GM23248 (cell line): ENCODE results near the gene PRKAG1. TPM values are rescaled to one million over a fixed set of nuclear protein-coding genes. Genes with fewer than 3 reads are reported as not detected.

Source experiments
- DNase-seq: peaks from one replicate; pipeline ENCODE4 v3.0.0-alpha.2; 2015
- H2AFZ ChIP-seq: fragments of 200-600 bp; sonication (generic); 2 replicates; pipeline ENCODE4 v1.6.1; 2016; ENCODE audit warnings: antibody characterized with exemption
- H3F3A ChIP-seq: fragments of 200-600 bp; sonication (generic); 2 replicates; pipeline ENCODE4 v1.6.1; 2016; ENCODE audit warnings: mild to moderate bottlenecking, antibody characterized with exemption, mixed run types; ENCODE audit not compliant: insufficient read depth
- H3K27ac ChIP-seq: fragments of 200-600 bp; sonication (generic); 2 replicates; pipeline ENCODE4 v1.5.1; 2016; ENCODE audit warnings: mild to moderate bottlenecking
- H3K27me3 ChIP-seq: fragments of 200-600 bp; sonication (generic); replicated peaks from 2 replicates; pipeline ENCODE4 v1.6.1; 2016; ENCODE audit warnings: mild to moderate bottlenecking; ENCODE audit not compliant: insufficient read depth
- H3K36me3 ChIP-seq: fragments of 200-600 bp; sonication (generic); 2 replicates; pipeline ENCODE4 v1.6.1; 2016; ENCODE audit warnings: low read depth, mild to moderate bottlenecking
- H3K4me1 ChIP-seq: fragments of 200-600 bp; sonication (generic); 2 replicates; pipeline ENCODE4 v1.6.1; 2016; ENCODE audit warnings: mild to moderate bottlenecking; ENCODE audit not compliant: insufficient read depth
- H3K4me2 ChIP-seq: fragments of 200-600 bp; sonication (generic); one replicate; pipeline ENCODE4 v1.6.1; 2016; ENCODE audit warnings: mild to moderate bottlenecking; ENCODE audit not compliant: unreplicated experiment
- H3K4me3 ChIP-seq: fragments of 200-600 bp; sonication (generic); 2 replicates; pipeline ENCODE4 v1.5.1; 2016; ENCODE audit warnings: mild to moderate bottlenecking
- H3K79me2 ChIP-seq: fragments of 200-600 bp; sonication (generic); 2 replicates; pipeline ENCODE4 v1.6.1; 2016; ENCODE audit warnings: mild to moderate bottlenecking; ENCODE audit not compliant: insufficient read depth
- H3K9ac ChIP-seq: fragments of 200-600 bp; sonication (generic); 2 replicates; pipeline ENCODE4 v1.6.1; 2016; ENCODE audit warnings: mild to moderate bottlenecking
- H3K9me2 ChIP-seq: fragments of 200-600 bp; sonication (generic); 2 replicates; pipeline ENCODE4 v1.6.1; 2016; ENCODE audit warnings: mixed run types, mild to moderate bottlenecking, moderate library complexity; ENCODE audit not compliant: insufficient read depth
- H3K9me3 ChIP-seq: fragments of 200-600 bp; sonication (generic); one replicate; pipeline ENCODE4 v1.6.1; 2017; ENCODE audit warnings: low read depth
- H4K20me1 ChIP-seq: fragments of 200-600 bp; sonication (generic); 2 replicates; pipeline ENCODE4 v1.6.0; 2016; ENCODE audit not compliant: insufficient read depth
- EZH2 ChIP-seq: fragments of 200-600 bp; sonication (generic); IDR thresholded peaks from 2 replicates; pipeline ENCODE4 v1.6.1; 2018; ENCODE audit warnings: antibody characterized with exemption, mild to moderate bottlenecking; ENCODE audit not compliant: insufficient read depth, poor library complexity, severe bottlenecking
- EZH2phosphoT487 ChIP-seq: fragments of 200-600 bp; sonication (generic); IDR thresholded peaks from 2 replicates; pipeline ENCODE4 v1.6.1; 2018; ENCODE audit warnings: antibody characterized with exemption, moderate library complexity, mild to moderate bottlenecking, low read depth; ENCODE audit not compliant: insufficient read depth
- WGBS, 2 experiments: methylation state at CpG; one replicate each; pipeline ENCODE4 v1.1.6; 2015 to 2017; ENCODE audit warnings: low lambda C conversion rate in 2 of 2, low coverage in 1 of 2; ENCODE audit errors: missing lambda C conversion rate in 2 of 2; 5-methylcytosine and 5-hydroxymethylcytosine counted together
- in situ Hi-C: fragments of 300-500 bp; cut with MboI; formaldehyde crosslinking; loops from 2 replicates; pipeline ENCODE4 v1.15.0; 2020
- polyA plus RNA-seq: library from polyadenylated mRNA; unstranded; fragments of >200 nt; fragmentation: Nextera tagmentation; extraction: Ambion mirVana; gene quantifications from 2 replicates; pipeline ENCODE4 v1.2.1, GENCODE V29; 2016
- total RNA-seq: library from RNA; depleted of rRNA; stranded (reverse); fragments of >200 nt; shearing (Covaris generic); gene quantifications from 2 replicates; pipeline ENCODE4 v1.2.3, GENCODE V29; 2014

PRKAG1 gene
- total and polyA plus RNA-seq, 2 experiments from 2014 or later = 62.5 to 91.3 TPM

GRCh38 chr12:49038291-49038955 is 19.8 kb upstream of the PRKAG1 start:
- no peaks in the 10 kb centered on the region for H3K27me3 ChIP-seq
- H3K9ac ChIP-seq = no peak overlapping the region
- H4K20me1 ChIP-seq = no peaks in the 10 kb centered on the region
- H2AFZ ChIP-seq = no peak overlapping the region
- no peaks in the 10 kb centered on the region for H3K9me3 ChIP-seq
- in situ Hi-C loops = no loop called here
- H3K9me2 ChIP-seq = no peaks in the 10 kb centered on the region
- peaks cover 14% of the 10 kb centered on the region; the same call in 1 of the 2 replicates for H3K36me3 ChIP-seq
- TF ChIP-seq EZH2 (no peak), EZH2phosphoT487 (no peak)
- no peak overlapping the region for H3K27ac ChIP-seq
- H3K4me3 ChIP-seq = no peak overlapping the region
- DNase-seq = no peak
- no peaks in the 10 kb centered on the region for H3F3A ChIP-seq
- no peak overlapping the region for H3K4me2 ChIP-seq
- peaks cover 11% of the 10 kb centered on the region for H3K79me2 ChIP-seq
- no peaks in the 10 kb centered on the region for H3K4me1 ChIP-seq
- WGBS, 2 experiments = 85 to 90% methylated on average over 20 of the region's 20 CpGs

GRCh38 chr12:49037947-49038237 is 19.3 kb upstream of the PRKAG1 start:
- Histone ChIP-seq H3K9ac (no peak overlapping the region), H3K27ac (no peak overlapping the region), H3K79me2 (peaks cover 11% of the 10 kb centered on the region), H3K4me2 (no peak overlapping the region), H4K20me1 (no peaks in the 10 kb centered on the region), H3K4me1 (no peaks in the 10 kb centered on the region), H3K9me3 (no peaks in the 10 kb centered on the region), H2AFZ (no peak overlapping the region), H3K9me2 (no peaks in the 10 kb centered on the region), H3K4me3 (no peak overlapping the region), H3F3A (no peaks in the 10 kb centered on the region), H3K36me3 (peaks cover 9% of the 10 kb centered on the region; the same call in 1 of the 2 replicates), H3K27me3 (no peaks in the 10 kb centered on the region)
- DNase-seq = no peak
- TF ChIP-seq EZH2 (no peak), EZH2phosphoT487 (no peak)
- in situ Hi-C loops = no loop called here
- 97 to 98% methylated on average over 7 of the region's 7 CpGs for WGBS, 2 experiments

- H3K36me3 ChIP-seq = peaks cover 5% of the 10 kb centered on the region; the same call in 1 of the 2 replicates
- peaks cover 11% of the 10 kb centered on the region for H3K79me2 ChIP-seq
- no peak overlapping the region for H2AFZ ChIP-seq
- H4K20me1 ChIP-seq = no peaks in the 10 kb centered on the region
- no peak for DNase-seq
- no peak for TF ChIP-seq EZH2phosphoT487
- H3K9me2 ChIP-seq = no peaks in the 10 kb centered on the region
- H3K4me3 ChIP-seq = no peak overlapping the region
- WGBS, 2 experiments = 86 to 92% methylated on average over 9 of the region's 9 CpGs
- H3K4me2 ChIP-seq = no peak overlapping the region
- no peaks in the 10 kb centered on the region for H3K9me3 ChIP-seq
- in situ Hi-C loops = no loop called here
- H3K4me1 ChIP-seq = no peaks in the 10 kb centered on the region
- no peaks in the 10 kb centered on the region for H3F3A ChIP-seq
- H3K9ac ChIP-seq = no peak overlapping the region
- no peaks in the 10 kb centered on the region for H3K27me3 ChIP-seq
- H3K27ac ChIP-seq = no peak overlapping the region
Observed at GRCh38 chr12:49037111-49037946, 18.8 kb upstream of the PRKAG1 start.

- 75 to 83% methylated on average over 4 of the region's 4 CpGs for WGBS, 2 experiments
- H4K20me1 ChIP-seq = no peaks in the 10 kb centered on the region
- DNase-seq = no peak
- H3K9ac ChIP-seq = no peak overlapping the region
- peaks cover 11% of the 10 kb centered on the region for H3K79me2 ChIP-seq
- H2AFZ ChIP-seq = no peak overlapping the region
- TF ChIP-seq EZH2phosphoT487 = no peak
- no peak for TF ChIP-seq EZH2
- in situ Hi-C loops = no loop called here
- no peaks in the 10 kb centered on the region for H3F3A ChIP-seq
- H3K4me3 ChIP-seq = no peak overlapping the region
- H3K36me3 ChIP-seq = peaks cover 9% of the 10 kb centered on the region
- no peak overlapping the region for H3K27ac ChIP-seq
- no peaks in the 10 kb centered on the region for H3K9me2 ChIP-seq
- no peak overlapping the region for H3K4me2 ChIP-seq
- H3K27me3 ChIP-seq = no peaks in the 10 kb centered on the region
- no peaks in the 10 kb centered on the region for H3K9me3 ChIP-seq
- H3K4me1 ChIP-seq = no peaks in the 10 kb centered on the region
Observed at GRCh38 chr12:49036029-49036428, 17.5 kb upstream of the PRKAG1 start.

GRCh38 chr12:49034286-49034622 is 15.7 kb upstream of the PRKAG1 start:
- H3K9ac ChIP-seq = no peak overlapping the region
- no peaks in the 10 kb centered on the region for H3K9me3 ChIP-seq
- no peak overlapping the region for H2AFZ ChIP-seq
- TF ChIP-seq EZH2 (no peak), EZH2phosphoT487 (no peak)
- peaks cover 18% of the 10 kb centered on the region for H3K79me2 ChIP-seq
- H3K4me1 ChIP-seq = no peaks in the 10 kb centered on the region
- H3F3A ChIP-seq = no peaks in the 10 kb centered on the region
- 78 to 80% methylated on average over 4 of the region's 4 CpGs for WGBS, 2 experiments
- no peaks in the 10 kb centered on the region for H4K20me1 ChIP-seq
- no peak overlapping the region for H3K27ac ChIP-seq
- no peaks in the 10 kb centered on the region for H3K27me3 ChIP-seq
- H3K4me3 ChIP-seq = no peak overlapping the region
- H3K9me2 ChIP-seq = no peaks in the 10 kb centered on the region
- in situ Hi-C loops = no loop called here
- H3K36me3 ChIP-seq = peaks cover 15% of the 10 kb centered on the region
- no peak for DNase-seq
- no peak overlapping the region for H3K4me2 ChIP-seq
